Transverse colon (tissue), 4 donors: ENCODE results near the gene CREBBP. TPM values are rescaled to one million over a fixed set of nuclear protein-coding genes. Genes with fewer than 3 reads are reported as not detected.

Source experiments
- DNase-seq: peaks from one replicate; pipeline ENCODE4 v3.0.0-alpha.2; 2019
- H3K27ac ChIP-seq, 4 donors: fragments of 200-600 bp; sonication (generic); 2 replicates each; pipeline ENCODE4 v1.5.1; 2016 to 2018; ENCODE audit warnings: inconsistent platforms in 4 of 4
- H3K27me3 ChIP-seq: fragments of 200-600 bp; sonication (generic); 2 replicates; pipeline ENCODE4 v1.5.1; 2017; ENCODE audit warnings: inconsistent platforms
- H3K36me3 ChIP-seq, 4 donors: fragments of 200-600 bp; sonication (generic); 2 replicates each; pipeline ENCODE4 v1.5.1; 2017 to 2019; ENCODE audit warnings: inconsistent platforms in 4 of 4
- H3K4me1 ChIP-seq, 4 donors: fragments of 200-600 bp; sonication (generic); 2 replicates each; pipeline ENCODE4 v1.5.1; 2017 to 2020; ENCODE audit warnings: inconsistent platforms in 4 of 4
- H3K4me3 ChIP-seq, 4 donors: fragments of 200-600 bp; sonication (generic); 1 replicate in 1 of 4; 2 replicates in 3 of 4; pipeline versions ENCODE4 v1.5.1 to v1.6.1; 2017 to 2019; ENCODE audit warnings: inconsistent platforms in 4 of 4
- H3K9me3 ChIP-seq, 2 donors: fragments of 200-600 bp; sonication (generic); 2 replicates each; pipeline ENCODE4 v1.5.1; 2017 to 2019; ENCODE audit warnings: inconsistent platforms in 2 of 2
- EP300 ChIP-seq: sonication (generic); formaldehyde crosslinking; IDR thresholded peaks from one replicate; pipeline ENCODE4 v1.6.1; 2017; ENCODE audit warnings: antibody characterized with exemption, low read depth
- POLR2A ChIP-seq: fragments of 450-650 bp; IDR thresholded peaks from one replicate; pipeline ENCODE4 v1.6.1; 2016; ENCODE audit warnings: antibody characterized with exemption, mild to moderate bottlenecking, moderate library complexity
- POLR2AphosphoS5 ChIP-seq, 3 donors: sonication (generic); formaldehyde crosslinking; IDR thresholded peaks; one replicate each; pipeline ENCODE4 v1.6.1; 2016; ENCODE audit warnings: antibody characterized with exemption in 3 of 3
- WGBS, 2 donors: methylation state at CpG; one replicate each; pipeline ENCODE4 v1.1.5; 2018; ENCODE audit warnings: low coverage in 1 of 2; 5-methylcytosine and 5-hydroxymethylcytosine counted together
- in situ Hi-C, 4 donors: fragments of 200-750 bp; cut with MboI; loops; one replicate each; pipeline versions ENCODE4 v1.15.0 to v1.15.1; 2017; ENCODE audit warnings: low sequenced_read_pairs in 3 of 4, low pct_ligation_motif_present in 1 of 4, low pct_unique_long_range_greater_than_20kb in 1 of 4
- intact Hi-C: fragments of 100-400 bp; cut with DNase I; formaldehyde crosslinking; loops from one replicate; pipeline ENCODE4 v1.15.1; 2023; ENCODE audit warnings: low total_unique reads
- total RNA-seq, 4 donors: library from RNA; depleted of rRNA; stranded (reverse); fragments of >200 nt; gene quantifications; one replicate each; pipeline ENCODE4 v1.1.0, GENCODE V29; 2016
- TF ChIP-seq, protein P1 (sequence below), 5 experiments: fragments of 200-600 bp in 3 of 5; fragments of 450-650 bp in 2 of 5; sonication (generic) in 3 of 5; IDR thresholded peaks; 1 replicate in 2 of 5; 2 replicates in 3 of 5; pipeline ENCODE4 v1.5.1; 2016 to 2017; ENCODE audit warnings: antibody characterized with exemption in 5 of 5, inconsistent platforms in 3 of 5, mild to moderate bottlenecking in 2 of 5, moderate library complexity in 1 of 5

The CREBBP gene
- total RNA-seq, 4 donors from 2014 or later = 52.4 to 235 (median 98.7) TPM

DNA sequence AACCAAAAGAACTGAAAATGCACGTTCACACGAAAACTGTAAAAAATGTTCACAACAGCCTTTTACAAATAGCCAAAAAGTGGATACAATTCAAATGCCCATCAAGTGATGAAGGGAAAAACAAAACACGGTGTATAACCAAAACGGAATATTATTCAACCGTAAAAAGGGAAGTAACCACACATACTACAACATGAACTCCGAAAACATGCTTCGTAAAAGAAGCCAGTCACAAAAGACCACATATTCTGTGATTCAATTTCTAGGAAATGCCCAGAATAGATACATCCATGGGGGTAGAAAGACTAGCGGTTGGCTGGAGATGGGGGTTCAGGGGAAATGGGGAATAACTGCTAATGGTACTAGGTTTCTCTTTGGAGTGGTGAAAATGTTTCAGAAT lies 81.7 kb downstream of the CREBBP start:
- Histone ChIP-seq H3K4me1 (peaks cover 4 to 47% (median 19%) of the 10 kb centered on the region in 4 donors), H3K36me3 (no peaks in the 10 kb centered on the region), H3K9me3 (no peaks in the 10 kb centered on the region), H3K27ac (no peak overlapping the region), H3K27me3 (no peaks in the 10 kb centered on the region), H3K4me3 (no peak overlapping the region)
- WGBS, 2 donors = 85 to 91% methylated on average over 8 of the region's 8 CpGs
- in situ Hi-C loops = no loop called here
- TF ChIP-seq POLR2AphosphoS5 (IDR thresholded peaks at IDR 0.05) = no peak
- no peak for TF ChIP-seq EP300
- no peak for TF ChIP-seq POLR2A
- TF ChIP-seq, protein P1, sequence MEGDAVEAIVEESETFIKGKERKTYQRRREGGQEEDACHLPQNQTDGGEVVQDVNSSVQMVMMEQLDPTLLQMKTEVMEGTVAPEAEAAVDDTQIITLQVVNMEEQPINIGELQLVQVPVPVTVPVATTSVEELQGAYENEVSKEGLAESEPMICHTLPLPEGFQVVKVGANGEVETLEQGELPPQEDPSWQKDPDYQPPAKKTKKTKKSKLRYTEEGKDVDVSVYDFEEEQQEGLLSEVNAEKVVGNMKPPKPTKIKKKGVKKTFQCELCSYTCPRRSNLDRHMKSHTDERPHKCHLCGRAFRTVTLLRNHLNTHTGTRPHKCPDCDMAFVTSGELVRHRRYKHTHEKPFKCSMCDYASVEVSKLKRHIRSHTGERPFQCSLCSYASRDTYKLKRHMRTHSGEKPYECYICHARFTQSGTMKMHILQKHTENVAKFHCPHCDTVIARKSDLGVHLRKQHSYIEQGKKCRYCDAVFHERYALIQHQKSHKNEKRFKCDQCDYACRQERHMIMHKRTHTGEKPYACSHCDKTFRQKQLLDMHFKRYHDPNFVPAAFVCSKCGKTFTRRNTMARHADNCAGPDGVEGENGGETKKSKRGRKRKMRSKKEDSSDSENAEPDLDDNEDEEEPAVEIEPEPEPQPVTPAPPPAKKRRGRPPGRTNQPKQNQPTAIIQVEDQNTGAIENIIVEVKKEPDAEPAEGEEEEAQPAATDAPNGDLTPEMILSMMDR (IDR thresholded peaks at IDR 0.05) = no peak
- no peak for DNase-seq
- intact Hi-C loops = no loop called here

DNA sequence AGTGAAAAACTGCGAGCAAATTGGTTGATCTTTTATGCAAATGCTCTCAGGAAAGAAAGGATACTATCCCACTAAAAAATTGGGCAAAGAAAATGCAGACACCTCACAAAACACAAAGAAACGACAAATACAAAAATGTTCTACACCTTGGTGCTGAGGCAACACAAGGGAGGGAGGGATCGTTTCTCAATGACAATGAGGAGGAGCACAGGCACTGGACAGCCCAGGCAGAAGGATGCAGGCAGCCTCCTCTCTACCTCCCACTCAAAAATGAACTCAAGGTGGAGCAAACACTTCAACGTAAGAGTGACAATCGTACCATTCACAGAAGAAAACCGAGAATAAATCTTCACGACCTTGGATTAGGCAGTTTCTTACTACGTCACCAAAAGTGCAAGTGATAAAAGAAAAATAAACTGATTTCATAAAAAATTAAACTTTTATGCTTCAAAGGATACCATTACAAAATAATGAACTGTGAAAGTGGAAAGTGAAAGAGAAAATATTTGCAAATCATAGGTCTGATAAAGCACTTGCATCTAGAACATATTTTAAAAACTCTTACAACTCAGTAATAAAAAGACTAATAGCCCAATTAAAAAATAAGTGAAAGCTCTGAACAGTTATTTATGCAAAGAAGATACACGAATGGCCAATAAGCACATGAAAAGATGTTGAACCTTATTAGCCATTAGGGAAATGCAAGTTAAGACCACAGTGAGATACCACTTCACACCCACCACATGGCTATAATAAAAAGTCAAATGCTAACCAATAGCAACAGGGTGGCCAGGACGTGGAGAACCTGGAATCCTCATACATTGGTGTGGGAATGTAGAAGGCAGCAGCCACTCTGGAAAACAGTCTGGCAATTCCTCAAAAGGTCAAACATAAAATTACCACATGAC lies 82.4 kb downstream of the CREBBP start:
- in situ Hi-C loops = no loop called here
- intact Hi-C loops = no loop called here
- Histone ChIP-seq H3K27me3 (no peaks in the 10 kb centered on the region), H3K27ac (no peak overlapping the region), H3K4me3 (no peak overlapping the region), H3K4me1 (peaks cover 4 to 47% (median 19%) of the 10 kb centered on the region in 4 donors), H3K9me3 (no peaks in the 10 kb centered on the region), H3K36me3 (peaks cover 0 to 3% (median 0%) of the 10 kb centered on the region in 4 donors)
- WGBS, 2 donors = 57 to 60% methylated on average over 9 to 10 of the region's 10 CpGs
- no peak for TF ChIP-seq POLR2AphosphoS5 (IDR thresholded peaks at IDR 0.05)
- no peak for TF ChIP-seq POLR2A
- no peak for TF ChIP-seq EP300
- TF ChIP-seq, protein P1 (IDR thresholded peaks at IDR 0.05) = no peak
- no peak for DNase-seq

DNA sequence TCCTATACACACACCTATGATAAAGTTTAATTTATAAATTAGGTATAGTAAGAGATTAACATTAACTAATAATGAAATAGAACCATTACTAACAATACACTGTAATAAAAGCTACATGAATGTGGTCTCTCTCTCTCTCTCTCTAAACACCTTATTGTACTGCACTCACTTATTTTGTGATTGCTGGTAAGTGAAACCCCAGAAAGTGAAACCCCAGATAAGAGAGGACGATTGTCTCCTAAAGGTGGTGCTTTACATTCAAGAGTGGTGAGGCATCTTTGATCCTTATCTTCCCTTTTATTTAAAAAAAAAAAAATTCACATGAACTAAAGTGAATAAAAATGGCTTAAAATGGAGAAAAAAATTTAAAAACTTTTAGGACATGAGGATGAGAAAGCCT lies 83.0 kb downstream of the CREBBP start:
- no peaks in the 10 kb centered on the region for H3K9me3 ChIP-seq
- WGBS, 2 donors = 37 to 67% methylated on average over 1 of the region's 1 CpG
- H3K4me3 ChIP-seq = no peak overlapping the region
- H3K36me3 ChIP-seq = peaks cover 0 to 10% (median 0%) of the 10 kb centered on the region in 4 donors
- H3K4me1 ChIP-seq = peaks cover 4 to 53% (median 19%) of the 10 kb centered on the region in 4 donors
- no peak overlapping the region for H3K27ac ChIP-seq
- no peak for DNase-seq
- H3K27me3 ChIP-seq = no peaks in the 10 kb centered on the region
- in situ Hi-C loops = no loop called here
- intact Hi-C loops = no loop called here
- TF ChIP-seq POLR2A = no peak
- no peak for TF ChIP-seq POLR2AphosphoS5 (IDR thresholded peaks at IDR 0.05)
- TF ChIP-seq EP300 = no peak
- TF ChIP-seq, protein P1 (IDR thresholded peaks at IDR 0.05) = no peak

DNA sequence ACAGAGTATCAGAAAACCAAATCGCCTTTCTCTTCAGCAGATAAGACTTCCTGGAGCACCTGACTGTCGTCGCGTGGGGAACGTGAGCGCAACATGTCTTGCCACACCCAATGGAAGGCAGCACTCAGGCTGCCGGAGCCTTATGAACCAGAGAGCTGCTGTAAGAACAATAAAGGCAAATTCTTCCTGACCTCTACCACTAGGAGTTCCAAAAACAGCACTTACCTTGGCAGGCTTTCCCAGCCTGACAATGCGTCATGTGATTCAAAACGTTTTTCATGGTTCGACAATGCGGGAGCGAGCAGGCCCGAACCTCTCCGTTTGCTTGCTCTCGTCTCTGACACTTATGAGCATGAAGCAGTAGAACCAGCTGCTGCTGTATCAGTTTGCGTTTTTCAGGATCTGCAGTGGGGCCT lies 87.3 kb downstream of the CREBBP start:
- intact Hi-C loops = no loop called here
- DNase-seq = no peak
- peaks cover 4 to 40% (median 15%) of the 10 kb centered on the region in 4 donors for H3K4me1 ChIP-seq
- TF ChIP-seq EP300 = no peak
- TF ChIP-seq POLR2A = no peak
- TF ChIP-seq, protein P1 (IDR thresholded peaks at IDR 0.05) = no peak
- no peak for TF ChIP-seq POLR2AphosphoS5 (IDR thresholded peaks at IDR 0.05)
- no peak overlapping the region for H3K27ac ChIP-seq
- in situ Hi-C loops = no loop called here
- WGBS, 2 donors = 82 to 93% methylated on average over 5 to 15 of the region's 16 CpGs
- H3K9me3 ChIP-seq = no peaks in the 10 kb centered on the region
- H3K4me3 ChIP-seq = no peak overlapping the region
- H3K36me3 ChIP-seq = peaks cover 0 to 24% (median 6%) of the 10 kb centered on the region in 4 donors
- H3K27me3 ChIP-seq = no peaks in the 10 kb centered on the region
